Lung (tissue), 12 donors: ENCODE results near the gene RRH. TPM values are rescaled to one million over a fixed set of nuclear protein-coding genes. Genes with fewer than 3 reads are reported as not detected.

Source experiments
- ATAC-seq: fragments of 200-7000 bp; cut with Tn5 transposase; one replicate; pipeline ENCODE4 v1.9.1; 2020; ENCODE audit warnings: moderate number of reproducible peaks; ENCODE audit not compliant: insufficient read depth, low FRiP score
- DNase-seq, 3 donors: peaks; one replicate each; pipeline ENCODE4 v3.0.0-alpha.2; 2013 to 2017
- H3K27ac ChIP-seq, 2 donors: one replicate each; pipeline ENCODE4 v1.5.1; 2013; ENCODE audit warnings: mild to moderate bottlenecking in 2 of 2, moderate library complexity in 2 of 2, control low read depth in 1 of 2, inconsistent platforms in 1 of 2, low read depth in 1 of 2, low read length in 1 of 2
- H3K27me3 ChIP-seq, 3 donors: one replicate each; pipeline ENCODE4 v1.5.1; 2013; ENCODE audit warnings: low read length in 2 of 3; ENCODE audit not compliant: control insufficient read depth in 3 of 3, insufficient read depth in 3 of 3
- H3K36me3 ChIP-seq, 4 donors: one replicate each; pipeline ENCODE4 v1.5.1; 2013; ENCODE audit warnings: low read length in 4 of 4, mild to moderate bottlenecking in 1 of 4, moderate library complexity in 1 of 4; ENCODE audit not compliant: control insufficient read depth in 4 of 4, insufficient read depth in 4 of 4
- H3K4me1 ChIP-seq, 5 donors: one replicate each; pipeline ENCODE4 v1.5.1; 2013; ENCODE audit warnings: low read length in 5 of 5, mild to moderate bottlenecking in 2 of 5, moderate library complexity in 1 of 5; ENCODE audit not compliant: control insufficient read depth in 5 of 5, insufficient read depth in 5 of 5
- H3K4me3 ChIP-seq: one replicate; pipeline ENCODE4 v1.5.1; 2013; ENCODE audit warnings: mild to moderate bottlenecking, control low read depth, moderate library complexity
- H3K9ac ChIP-seq, 2 donors: one replicate each; pipeline ENCODE4 v1.5.1; 2013; ENCODE audit warnings: low read length in 2 of 2, control low read depth in 1 of 2; ENCODE audit not compliant: insufficient read depth in 1 of 2
- H3K9me3 ChIP-seq, 4 donors: one replicate each; pipeline ENCODE4 v1.5.1; 2013; ENCODE audit warnings: low read length in 3 of 4, mild to moderate bottlenecking in 1 of 4, moderate library complexity in 1 of 4; ENCODE audit not compliant: control insufficient read depth in 4 of 4, insufficient read depth in 3 of 4
- CTCF ChIP-seq: IDR thresholded peaks from 2 replicates; pipeline ENCODE4 v1.5.1; 2012; ENCODE audit warnings: mild to moderate bottlenecking; ENCODE audit errors: control extremely low read depth, extremely low read depth
- WGBS, 2 donors: extraction: QIAGEN DNeasy Blood & Tissue Kit; methylation state at CpG; one replicate each; pipeline ENCODE4 v1.1.7; 2013; 5-methylcytosine and 5-hydroxymethylcytosine counted together
- polyA plus RNA-seq, 2 donors: library from polyadenylated mRNA; stranded (reverse); fragments of 200-250 nt; gene quantifications; one replicate each; pipeline ENCODE4 v1.2.1, GENCODE V29; 2013
- total RNA-seq, 2 donors: library from RNA; depleted of rRNA in 1 of 2; stranded (reverse); fragments of >200 nt in 1 of 2; gene quantifications; one replicate each; pipeline ENCODE4 v1.2.1, GENCODE V29; 2014 to 2021
- donor health status: control.
- donor health status: control.
- donor health status: Bipolar disorder and iron deficiency.
- donor health status: healthy.
- donor health status: DM: yes; HTN: yes; CAD: no.

Gene RRH
- total and polyA plus RNA-seq, 4 donors: 0.10 to 0.21 (median 0.20) TPM; not detected in 1

GRCh38 chr4:109846395-109847098 lies 18.8 kb downstream of the RRH start:
- H3K4me3 ChIP-seq: no peak overlapping the region
- H3K9ac ChIP-seq: no peak overlapping the region
- no peak overlapping the region for H3K27ac ChIP-seq
- no peaks in the 10 kb centered on the region for H3K4me1 ChIP-seq
- ATAC-seq (no peak), DNase-seq (no peak)
- TF ChIP-seq CTCF: no peak
- H3K36me3 ChIP-seq: no peaks in the 10 kb centered on the region
- no peaks in the 10 kb centered on the region for H3K27me3 ChIP-seq
- 44 to 59% methylated on average over 6 of the region's 6 CpGs for WGBS, 2 donors
- no peaks in the 10 kb centered on the region for H3K9me3 ChIP-seq

DNA sequence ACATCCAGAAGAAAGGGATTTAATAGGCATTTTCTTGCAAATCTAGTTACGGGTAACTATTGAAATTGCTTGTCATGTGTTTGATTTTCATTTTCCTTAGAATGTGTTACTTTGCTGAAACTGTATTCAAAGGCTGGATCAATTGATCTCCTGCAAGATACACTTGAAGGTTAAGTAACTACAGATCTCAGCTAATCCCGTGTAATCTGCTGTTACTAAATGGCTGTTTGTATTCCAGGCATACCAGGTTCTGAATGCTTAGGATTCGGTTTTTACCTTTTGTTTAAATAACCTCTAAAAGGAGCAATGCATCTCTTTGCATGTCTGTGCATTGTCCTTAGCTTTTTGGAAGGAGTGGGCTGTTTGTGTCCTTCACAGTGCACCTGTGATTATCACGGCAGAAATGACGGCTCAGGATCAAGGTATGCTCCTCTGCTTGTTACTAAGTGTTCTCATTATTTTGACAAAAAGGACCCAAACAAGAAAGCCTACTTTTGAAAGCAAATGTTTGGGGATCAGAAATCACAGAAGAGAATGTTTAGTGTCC lies 20.2 kb downstream of the RRH start, which contains the start of gene LRIT3:
Gene LRIT3, plus strand, starts transcription at position 212 of the 547 bp plus-strand sequence. Its CDS starts 95 bp downstream, at position 307.
- no peak for DNase-seq
- no peak within 1 kb of the TSS for H3K4me3 ChIP-seq
- H3K9me3 ChIP-seq: no peaks in the 10 kb centered on the region
- 82 to 86% methylated on average over 5 of the region's 5 CpGs for WGBS, 2 donors
- ATAC-seq: no peak
- H3K27me3 ChIP-seq: no peaks in the 10 kb centered on the region
- no peaks in the 10 kb centered on the region for H3K4me1 ChIP-seq
- no peak within 1 kb of the TSS for H3K9ac ChIP-seq
- H3K27ac ChIP-seq: no peak within 1 kb of the TSS
- H3K36me3 ChIP-seq: no peaks in the 10 kb centered on the region
- TF ChIP-seq CTCF: no peak

GRCh38 chr4:109848501-109848900 lies 20.7 kb downstream of the RRH start:
- DNase-seq (no peak), ATAC-seq (no peak)
- Histone ChIP-seq H3K9ac (no peak overlapping the region), H3K9me3 (no peaks in the 10 kb centered on the region), H3K4me1 (no peaks in the 10 kb centered on the region), H3K27ac (no peak overlapping the region), H3K36me3 (no peaks in the 10 kb centered on the region), H3K27me3 (no peaks in the 10 kb centered on the region), H3K4me3 (no peak overlapping the region)
- 78 to 84% methylated on average over 2 of the region's 2 CpGs for WGBS, 2 donors
- TF ChIP-seq CTCF: no peak
